Fibroblast of lung (primary cell): Measurements from ENCODE around the gene ZNF800.

Experiments
- CTCF ChIP-seq, 2 donors: IDR thresholded peaks in 1 of 2; conservative IDR thresholded peaks in 1 of 2; 1 replicate in 1 of 2; 2 replicates in 1 of 2; pipeline ENCODE4 v1.5.1; 2011 to 2012; ENCODE audit warnings: low read length in 2 of 2, control low read depth in 1 of 2, inconsistent platforms in 1 of 2, low read depth in 1 of 2, mild to moderate bottlenecking in 1 of 2
- EZH2 ChIP-seq: IDR thresholded peaks from 2 replicates; pipeline ENCODE4 v1.5.1; 2012; ENCODE audit warnings: low read length, control low read depth, mild to moderate bottlenecking; ENCODE audit errors: missing control alignments

GRCh38 chr7:127366680-127367079 lies 25.8 kb downstream of the ZNF800 start:
- TF ChIP-seq CTCF (conservative IDR thresholded peaks at IDR 0.05 in 1 of 2, IDR thresholded peaks at IDR 0.05 in 1 of 2; ENCODE audit: low read depth in 1 of 2, low read length in 2 of 2) (no peak), EZH2 (no peak)
